Activated CD4-positive, alpha-beta T cell treated with anti-CD3 and anti-CD28 coated beads, Interleukin-2, amount 10 ng/mL, durations not matched to agents 7 days and 5 days (primary cell): ENCODE results near the gene CACNA2D4. TPM values are rescaled to one million over a fixed set of nuclear protein-coding genes. Genes with fewer than 3 reads are reported as not detected.

Experiments used
- CTCF ChIA-PET: fragments of 350-600 bp; sonication (Branson Sonifier 250); formaldehyde crosslinking; loops from one replicate; lab custom pipeline; 2021; ENCODE audit warnings: antibody characterized with exemption; lab: Charles Lee
- POLR2A ChIA-PET: fragments of 350-600 bp; sonication (Branson Sonifier 250); formaldehyde crosslinking; loops from one replicate; lab custom pipeline; 2021; ENCODE audit warnings: antibody characterized with exemption; lab: Charles Lee
- DNase-seq: peaks from one replicate; pipeline ENCODE4 v3.0.0-alpha.2; 2020
- H3K27ac Mint-ChIP-seq: one replicate; pipeline ENCODE4 v1.8.0; 2021; ENCODE audit warnings: mild to moderate bottlenecking, moderate library complexity, mixed read lengths
- H3K27me3 Mint-ChIP-seq: one replicate; pipeline ENCODE4 v1.8.0; 2021; ENCODE audit warnings: mixed read lengths
- H3K36me3 Mint-ChIP-seq: one replicate; pipeline ENCODE4 v1.8.0; 2021; ENCODE audit warnings: low read depth, mixed read lengths
- H3K4me1 Mint-ChIP-seq: one replicate; pipeline ENCODE4 v1.8.0; 2021; ENCODE audit warnings: mixed read lengths
- H3K4me3 Mint-ChIP-seq: one replicate; pipeline ENCODE4 v1.8.0; 2021; ENCODE audit warnings: mild to moderate bottlenecking, moderate library complexity, mixed read lengths
- H3K9me3 Mint-ChIP-seq: one replicate; pipeline ENCODE4 v1.8.0; 2021; ENCODE audit warnings: mixed read lengths
- total RNA-seq, 2 experiments: library from RNA; stranded (reverse); gene quantifications; one replicate each; pipeline ENCODE4 v1.2.3, GENCODE V29; 2021

CACNA2D4 gene
- total RNA-seq, 2 experiments from 2014 or later, result 12.9 to 16.4 TPM

- H3K27ac Mint-ChIP-seq, result no peak overlapping the region
These were observed 123.1 kb downstream of the CACNA2D4 start for GRCh38 chr12:1795221-1795784.

GRCh38 chr12:1794440-1795090 is 123.9 kb downstream of the CACNA2D4 start:
- Mint-ChIP-seq H3K9me3 (no peaks in the 10 kb centered on the region), H3K36me3 (no peaks in the 10 kb centered on the region), H3K27me3 (no peaks in the 10 kb centered on the region), H3K4me3 (no peak overlapping the region), H3K27ac (no peak overlapping the region), H3K4me1 (peaks cover 34% of the 10 kb centered on the region)
- DNase-seq, result no peak
- CTCF ChIA-PET, result interaction anchor here (1.4 to 7.9 kb wide), 4 partner anchors 18 to 145 kb away, joined by 3 to 66 read pairs (median 14); no protein-coding TSS in a partner anchor
- POLR2A ChIA-PET, result interaction anchor here (0.6 kb wide), 1 partner anchor 786 kb away, joined by 3 read pairs; no protein-coding TSS in a partner anchor

More at GRCh38 chr12:1795221-1795784, 123.1 kb downstream of the CACNA2D4 start:
- H3K27me3 Mint-ChIP-seq, result no peaks in the 10 kb centered on the region
- peak overlapping the region; percentile 85 for H3K4me3 Mint-ChIP-seq
- ChIA-PET CTCF (interaction anchor here (0.8 to 7.9 kb wide), 12 partner anchors 11 to 175 kb away, joined by 3 to 66 read pairs (median 3); no protein-coding TSS in a partner anchor), POLR2A (no interaction called here)
- H3K4me1 Mint-ChIP-seq, result peaks cover 32% of the 10 kb centered on the region
- DNase-seq, result no peak
- H3K36me3 Mint-ChIP-seq, result no peaks in the 10 kb centered on the region
- H3K9me3 Mint-ChIP-seq, result no peaks in the 10 kb centered on the region

DNA sequence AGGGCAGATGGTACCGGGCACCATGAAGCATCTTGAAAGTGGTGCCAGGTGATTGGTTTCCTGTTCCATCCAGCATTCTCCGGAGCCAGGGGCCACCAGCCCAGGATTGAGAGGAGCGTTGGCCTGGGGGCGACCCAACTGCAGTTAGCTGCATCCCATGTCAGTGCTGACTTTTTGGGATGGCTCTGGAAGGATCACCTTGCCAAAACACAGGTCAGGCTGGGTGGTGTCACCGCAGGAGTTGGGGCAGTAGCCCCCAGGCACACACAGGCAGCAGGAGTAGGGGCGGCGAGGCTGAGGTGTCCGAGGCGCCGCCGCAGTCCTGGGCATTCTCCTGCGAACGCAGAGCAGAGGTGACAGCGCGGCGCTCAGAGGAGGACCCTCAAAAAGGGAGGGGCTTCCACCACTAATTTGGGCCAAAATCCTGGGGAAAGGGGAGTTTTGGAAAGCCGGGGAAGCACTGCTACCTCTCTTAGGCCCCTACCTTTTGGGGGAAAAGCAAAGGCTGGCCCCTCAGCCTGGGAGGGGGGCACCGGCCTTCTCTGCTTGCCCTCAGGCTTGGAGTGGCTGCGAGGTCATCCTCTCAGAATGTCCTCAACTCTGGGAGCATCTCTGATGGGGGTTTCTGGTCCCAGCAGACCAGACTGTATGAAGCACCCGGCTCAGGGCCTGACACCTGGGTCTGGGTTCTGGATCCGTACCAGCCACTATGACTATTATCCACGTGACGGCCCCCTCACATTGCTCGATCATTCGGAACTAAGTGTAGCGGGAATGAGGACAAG is 124.8 kb downstream of the CACNA2D4 start:
- POLR2A ChIA-PET, result interaction anchor here (0.6 kb wide), 1 partner anchor 787 kb away, joined by 3 read pairs; no protein-coding TSS in a partner anchor
- Mint-ChIP-seq H3K4me3 (no peak overlapping the region), H3K27me3 (no peaks in the 10 kb centered on the region), H3K9me3 (no peaks in the 10 kb centered on the region), H3K4me1 (peaks cover 33% of the 10 kb centered on the region), H3K36me3 (no peaks in the 10 kb centered on the region), H3K27ac (no peak overlapping the region)
- DNase-seq, result no peak
- CTCF ChIA-PET, result interaction anchor here (0.6 to 7.9 kb wide), 5 partner anchors 138 to 996 kb away, joined by 3 to 66 read pairs (median 24); no protein-coding TSS in a partner anchor

DNA sequence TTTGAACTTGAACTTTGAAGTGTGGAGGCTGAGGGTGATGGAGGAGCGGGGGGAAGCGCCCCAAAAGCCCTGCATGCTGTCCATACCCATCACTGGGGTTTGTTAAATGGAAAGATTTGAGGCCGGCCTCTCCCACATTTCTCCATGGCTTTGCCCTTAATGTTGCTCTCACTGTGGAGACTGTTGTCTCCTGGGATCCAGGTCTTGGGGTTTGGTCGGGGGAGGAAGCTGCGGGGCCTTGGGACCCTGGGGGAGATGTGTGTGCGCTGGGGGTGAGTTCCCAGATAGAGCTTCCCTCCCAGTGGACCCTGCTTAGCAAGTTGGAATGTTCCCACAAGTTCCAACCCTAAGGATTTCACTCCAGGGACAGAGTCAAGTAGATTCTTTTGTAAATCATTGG is 126.0 kb downstream of the CACNA2D4 start:
- Mint-ChIP-seq H3K27ac (no peak overlapping the region), H3K36me3 (peaks cover under 1% of the 10 kb centered on the region), H3K4me3 (no peak overlapping the region), H3K9me3 (no peaks in the 10 kb centered on the region), H3K27me3 (no peaks in the 10 kb centered on the region), H3K4me1 (peaks cover 31% of the 10 kb centered on the region)
- CTCF ChIA-PET, result interaction anchor here (0.6 to 7.9 kb wide), 4 partner anchors 75 to 158 kb away, joined by 4 to 66 read pairs (median 33); no protein-coding TSS in a partner anchor
- no peak for DNase-seq
- POLR2A ChIA-PET, result no interaction called here

GRCh38 chr12:1791104-1791841 is 127.2 kb downstream of the CACNA2D4 start:
- Mint-ChIP-seq H3K36me3 (peaks cover 1% of the 10 kb centered on the region), H3K4me1 (peaks cover 29% of the 10 kb centered on the region), H3K27me3 (no peaks in the 10 kb centered on the region), H3K4me3 (no peak overlapping the region), H3K9me3 (no peaks in the 10 kb centered on the region), H3K27ac (peak overlapping the region; percentile 39)
- peak; percentile 77 for DNase-seq
- ChIA-PET CTCF (interaction anchor here (0.7 to 7.9 kb wide), 19 partner anchors 9 to 243 kb away, joined by 3 to 66 read pairs (median 4); no protein-coding TSS in a partner anchor), POLR2A (interaction anchor here (0.7 to 1.5 kb wide), 2 partner anchors 138 to 534 kb away, joined by 4 to 8 read pairs; no protein-coding TSS in a partner anchor)

GRCh38 chr12:1790444-1790843 is 128.0 kb downstream of the CACNA2D4 start:
- Mint-ChIP-seq H3K27me3 (no peaks in the 10 kb centered on the region), H3K36me3 (peaks cover 5% of the 10 kb centered on the region), H3K4me1 (peaks cover 24% of the 10 kb centered on the region), H3K27ac (no peak overlapping the region), H3K9me3 (no peaks in the 10 kb centered on the region), H3K4me3 (no peak overlapping the region)
- ChIA-PET CTCF (interaction anchor here (0.7 to 7.9 kb wide), 15 partner anchors 10 to 160 kb away, joined by 3 to 66 read pairs (median 6); no protein-coding TSS in a partner anchor), POLR2A (interaction anchor here (0.5 to 1.5 kb wide), 2 partner anchors 138 to 210 kb away, joined by 4 to 8 read pairs; no protein-coding TSS in a partner anchor)
- no peak for DNase-seq

- ChIA-PET CTCF (no interaction called here), POLR2A (no interaction called here)
- no peak for DNase-seq
- H3K27me3 Mint-ChIP-seq, result no peaks in the 10 kb centered on the region
- H3K27ac Mint-ChIP-seq, result peak overlapping the region; percentile 31
- H3K4me1 Mint-ChIP-seq, result peaks cover 21% of the 10 kb centered on the region
- H3K4me3 Mint-ChIP-seq, result no peak overlapping the region
- no peaks in the 10 kb centered on the region for H3K9me3 Mint-ChIP-seq
- peaks cover 11% of the 10 kb centered on the region for H3K36me3 Mint-ChIP-seq
These were observed 130.7 kb downstream of the CACNA2D4 start for GRCh38 chr12:1787714-1788113.

DNA sequence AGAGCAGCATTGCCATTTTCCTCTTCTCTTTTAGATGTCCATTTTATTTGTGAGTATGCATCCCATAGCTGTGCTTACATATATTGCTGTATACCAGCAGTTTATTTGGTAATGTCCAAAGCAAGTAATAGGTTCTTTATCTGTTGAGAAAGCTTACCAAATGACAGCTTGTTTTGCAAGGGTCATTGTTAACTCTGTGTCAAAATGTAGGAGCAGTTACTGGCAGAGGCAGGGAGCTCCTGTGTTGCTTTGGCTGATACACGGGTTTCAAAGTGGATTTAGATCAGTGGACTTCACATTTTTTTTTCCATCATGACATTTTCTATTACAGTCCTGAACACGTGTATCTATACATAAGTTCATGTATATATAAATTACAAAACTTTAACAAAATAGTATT is 136.2 kb downstream of the CACNA2D4 start:
- Mint-ChIP-seq H3K27me3 (no peaks in the 10 kb centered on the region), H3K27ac (no peak overlapping the region), H3K4me1 (peaks cover 4% of the 10 kb centered on the region), H3K36me3 (peaks cover 29% of the 10 kb centered on the region), H3K9me3 (no peaks in the 10 kb centered on the region), H3K4me3 (no peak overlapping the region)
- ChIA-PET CTCF (interaction anchor here (1.2 to 2.0 kb wide), 2 partner anchors 14 to 147 kb away, joined by 3 to 8 read pairs; no protein-coding TSS in a partner anchor), POLR2A (no interaction called here)
- DNase-seq, result no peak

- no peaks in the 10 kb centered on the region for H3K27me3 Mint-ChIP-seq
- POLR2A ChIA-PET, result no interaction called here
- DNase-seq, result no peak
- H3K4me1 Mint-ChIP-seq, result peaks cover 4% of the 10 kb centered on the region
- no peak overlapping the region for H3K4me3 Mint-ChIP-seq
- no peaks in the 10 kb centered on the region for H3K9me3 Mint-ChIP-seq
- peaks cover 29% of the 10 kb centered on the region for H3K36me3 Mint-ChIP-seq
- CTCF ChIA-PET, result interaction anchor here (2.0 kb wide), 1 partner anchor 147 kb away, joined by 8 read pairs; no protein-coding TSS in a partner anchor
- no peak overlapping the region for H3K27ac Mint-ChIP-seq
These were observed 136.7 kb downstream of the CACNA2D4 start for GRCh38 chr12:1781772-1782171.

DNA sequence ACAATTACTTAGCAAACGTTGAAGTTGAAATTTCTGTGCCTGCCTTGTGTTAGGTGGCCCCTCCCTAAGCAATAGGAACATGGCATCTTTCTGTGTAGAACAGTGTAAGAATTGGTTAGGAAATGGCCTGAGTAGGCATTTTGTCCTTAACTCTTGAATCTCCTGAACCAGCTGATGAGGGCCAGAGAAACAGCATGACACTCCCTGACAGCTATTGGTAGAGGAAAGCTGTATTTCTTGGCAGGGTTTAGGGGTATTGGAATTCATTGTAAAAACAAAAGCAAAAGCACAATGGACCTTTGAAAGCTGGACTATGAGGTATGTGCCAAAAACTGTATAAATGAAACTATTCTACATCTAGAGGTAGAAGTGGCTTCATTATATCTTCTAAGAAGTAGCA is 138.7 kb downstream of the CACNA2D4 start:
- Mint-ChIP-seq H3K27ac (no peak overlapping the region), H3K4me1 (peaks cover 8% of the 10 kb centered on the region), H3K4me3 (no peak overlapping the region), H3K27me3 (no peaks in the 10 kb centered on the region), H3K9me3 (no peaks in the 10 kb centered on the region), H3K36me3 (peaks cover 35% of the 10 kb centered on the region)
- ChIA-PET POLR2A (no interaction called here), CTCF (no interaction called here)
- no peak for DNase-seq

DNA sequence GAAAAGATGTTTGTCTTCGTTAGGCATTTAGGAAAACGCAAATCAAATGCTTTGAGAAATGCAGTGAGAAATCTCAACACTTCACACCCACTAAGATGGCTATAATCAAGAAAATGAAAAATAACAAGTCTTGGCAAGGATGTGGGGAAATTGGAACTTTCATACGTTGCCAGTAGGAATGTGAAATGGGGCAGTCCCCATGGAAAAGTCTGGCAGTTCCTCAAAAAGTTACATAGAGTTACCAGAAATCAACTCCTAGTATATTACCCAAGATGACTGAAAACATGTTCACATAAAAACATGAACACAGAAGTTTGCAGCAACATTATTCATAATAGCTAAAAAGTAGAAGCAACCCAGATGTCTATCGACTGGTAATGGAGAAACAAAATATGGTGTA is 139.5 kb downstream of the CACNA2D4 start:
- POLR2A ChIA-PET, result no interaction called here
- H3K9me3 Mint-ChIP-seq, result no peaks in the 10 kb centered on the region
- no peak for DNase-seq
- no peaks in the 10 kb centered on the region for H3K27me3 Mint-ChIP-seq
- peaks cover 8% of the 10 kb centered on the region for H3K4me1 Mint-ChIP-seq
- no peak overlapping the region for H3K4me3 Mint-ChIP-seq
- peaks cover 36% of the 10 kb centered on the region for H3K36me3 Mint-ChIP-seq
- no peak overlapping the region for H3K27ac Mint-ChIP-seq
- CTCF ChIA-PET, result no interaction called here

DNA sequence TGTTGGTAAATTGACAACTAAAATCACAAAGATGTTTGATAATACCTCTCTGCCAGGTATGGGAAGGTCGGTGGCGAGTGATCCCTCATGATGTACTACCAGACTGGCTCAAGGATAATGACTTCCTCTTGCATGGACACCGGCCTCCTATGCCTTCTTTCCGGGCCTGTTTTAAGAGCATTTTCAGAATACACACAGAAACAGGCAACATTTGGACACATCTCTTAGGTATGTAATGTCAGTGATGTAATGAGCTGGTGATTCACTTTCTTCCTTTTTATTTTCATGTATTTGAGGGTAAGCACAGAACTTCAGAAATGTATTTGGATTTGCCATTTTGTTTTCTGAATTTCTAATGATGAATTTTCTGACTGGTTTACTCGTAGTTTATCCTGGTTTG is 140.7 kb downstream of the CACNA2D4 start:
- no peak overlapping the region for H3K27ac Mint-ChIP-seq
- DNase-seq, result no peak
- peaks cover 40% of the 10 kb centered on the region for H3K36me3 Mint-ChIP-seq
- H3K9me3 Mint-ChIP-seq, result no peaks in the 10 kb centered on the region
- no peak overlapping the region for H3K4me3 Mint-ChIP-seq
- H3K27me3 Mint-ChIP-seq, result no peaks in the 10 kb centered on the region
- peaks cover 8% of the 10 kb centered on the region for H3K4me1 Mint-ChIP-seq
- CTCF ChIA-PET, result interaction anchor here (0.6 kb wide), 1 partner anchor 108 kb away, joined by 3 read pairs; no protein-coding TSS in a partner anchor
- POLR2A ChIA-PET, result no interaction called here
